Stimulated activated naive CD4-positive, alpha-beta T cell treated with Interleukin-2 at 50 U/mL for 16 hours (primary cell): Measurements from ENCODE around the gene C19orf47.
A peak's percentile ranks its signal among the peaks of the same experiment; 100 is the strongest.
"Not testable (repeated sequence)": the region's sequence is repeated elsewhere in the genome, so short reads cannot be mapped to it uniquely, and the experiment has no call there.

Experiments used
- DNase-seq: peaks from one replicate; lab custom pipeline; 2025; lab: John Stamatoyannopoulos, UW

The C19orf47 gene

GRCh38 chr19:40376286-40376862, 28.2 kb upstream of the C19orf47 start:
- no peak for DNase-seq

GRCh38 chr19:40374084-40374483, 25.9 kb upstream of the C19orf47 start:
- no peak for DNase-seq

- no peak for DNase-seq
These were observed 23.6 kb upstream of the C19orf47 start for GRCh38 chr19:40371802-40372122.

GRCh38 chr19:40370997-40371801, 23.0 kb upstream of the C19orf47 start:
- DNase-seq: no peak

- DNase-seq: not testable (repeated sequence)
These were observed 22.1 kb upstream of the C19orf47 start for GRCh38 chr19:40370253-40370652.

GRCh38 chr19:40369797-40370196, 21.6 kb upstream of the C19orf47 start:
- no peak for DNase-seq

- no peak for DNase-seq
These were observed 19.6 kb upstream of the C19orf47 start for GRCh38 chr19:40367577-40368434.

- no peak for DNase-seq
These were observed 18.7 kb upstream of the C19orf47 start for GRCh38 chr19:40366697-40367561.

GRCh38 chr19:40365613-40366401, 17.6 kb upstream of the C19orf47 start:
- peak; percentile 4 for DNase-seq

- no peak for DNase-seq
These were observed 16.8 kb upstream of the C19orf47 start for GRCh38 chr19:40365010-40365409.

- DNase-seq: no peak
These were observed 14.9 kb upstream of the C19orf47 start for GRCh38 chr19:40363069-40363468.

GRCh38 chr19:40362160-40362559, 14.0 kb upstream of the C19orf47 start:
- no peak for DNase-seq

- no peak for DNase-seq
These were observed 12.6 kb upstream of the C19orf47 start for GRCh38 chr19:40360708-40361241.

- DNase-seq: no peak
These were observed 12.0 kb upstream of the C19orf47 start for GRCh38 chr19:40360020-40360707.

- no peak for DNase-seq
These were observed 10.6 kb upstream of the C19orf47 start for GRCh38 chr19:40358773-40359172.

- no peak for DNase-seq
These were observed 9.4 kb upstream of the C19orf47 start for GRCh38 chr19:40357640-40358039.

- no peak for DNase-seq
These were observed 8.7 kb upstream of the C19orf47 start for GRCh38 chr19:40356681-40357595.

GRCh38 chr19:40355975-40356680, 7.9 kb upstream of the C19orf47 start:
- DNase-seq: no peak
